GM12878 (cell line): ENCODE measurements around the gene COPS6. TPM values are rescaled to one million over a fixed set of nuclear protein-coding genes. Genes with fewer than 3 reads are reported as not detected.

Experiments used
- ATAC-seq: fragments of 200-7000 bp; cut with Tn5 transposase; 3 replicates; pipeline ENCODE4 v1.9.1; 2020; ENCODE audit warnings: mild to moderate bottlenecking, moderate library complexity
- BruUV-seq: library from RNA; stranded (reverse); fragments of 400-500 nt; replicated peaks from 2 replicates; lab custom pipeline; 2021; lab: Mats Ljungman, UMichigan
- CTCF ChIA-PET: fragments of 300-600 bp; sonication (Branson Sonifier 250); formaldehyde crosslinking; extraction: SDS; loops from one replicate; lab custom pipeline; 2021; ENCODE audit warnings: inconsistent platforms; lab: Yijun Ruan, JAX
- POLR2A ChIA-PET: fragments of 350-600 bp; formaldehyde crosslinking; extraction: SDS; loops from one replicate; lab custom pipeline; 2021; ENCODE audit warnings: inconsistent platforms; lab: Charles Lee
- RAD21 ChIA-PET: fragments of 300-600 bp; sonication (Branson Sonifier 250); formaldehyde crosslinking; loops from one replicate; lab custom pipeline; 2023; ENCODE audit warnings: antibody characterized with exemption; ENCODE audit not compliant: unreplicated experiment; lab: Charles Lee
- SMC1A ChIA-PET: fragments of 300-600 bp; sonication (Branson Sonifier 250); formaldehyde crosslinking; loops from one replicate; lab custom pipeline; 2023; ENCODE audit not compliant: unreplicated experiment, uncharacterized antibody; lab: Charles Lee
- DNase-seq: peaks from one replicate; pipeline ENCODE4 v3.0.0-alpha.2; 2011; ENCODE audit warnings: low read depth, low spot score
- FAIRE-seq: peaks from 3 replicates; lab custom pipeline; 2011; peaks lifted over from hg19 to GRCh38; lab: Jason Lieb, UNC
- H2AFZ ChIP-seq: 2 replicates; pipeline ENCODE4 v1.6.0; 2011; ENCODE audit warnings: low read depth, low read length, control low read depth; ENCODE audit not compliant: control insufficient read depth
- H3K27ac ChIP-seq: 2 replicates; pipeline ENCODE4 v1.5.1; 2011; ENCODE audit warnings: control low read depth; ENCODE audit not compliant: control insufficient read depth, insufficient read depth
- H3K27me3 ChIP-seq, 2 experiments: replicated peaks in 1 of 2; 2 replicates each; pipeline versions ENCODE4 v1.6.0 to v1.6.1; 2011; ENCODE audit warnings: low read length in 1 of 2; ENCODE audit not compliant: control insufficient read depth in 2 of 2, insufficient read depth in 2 of 2
- H3K36me3 ChIP-seq, 2 experiments: 2 replicates each; pipeline ENCODE4 v1.5.1; 2011; ENCODE audit warnings: low read length in 1 of 2; ENCODE audit not compliant: control insufficient read depth in 2 of 2, insufficient read depth in 2 of 2
- H3K4me1 ChIP-seq: 2 replicates; pipeline ENCODE4 v1.6.1; 2011; ENCODE audit warnings: mild to moderate bottlenecking, low read length, moderate library complexity, mixed read lengths; ENCODE audit not compliant: control insufficient read depth, insufficient read depth
- H3K4me2 ChIP-seq: 2 replicates; pipeline ENCODE4 v1.6.0; 2011; ENCODE audit warnings: control low read depth; ENCODE audit not compliant: control insufficient read depth, insufficient read depth
- H3K4me3 ChIP-seq: fragments of 200-600 bp; sonication (generic); 2 replicates; pipeline ENCODE4 v1.5.1; 2016
- H3K79me2 ChIP-seq: 2 replicates; pipeline ENCODE4 v1.6.0; 2011; ENCODE audit warnings: low read length; ENCODE audit not compliant: control insufficient read depth, insufficient read depth
- H3K9ac ChIP-seq: 2 replicates; pipeline ENCODE4 v1.8.0; 2011; ENCODE audit warnings: low read length, control low read depth, mixed read lengths; ENCODE audit not compliant: control insufficient read depth, insufficient read depth
- H3K9me3 ChIP-seq: replicated peaks from 3 replicates; pipeline ENCODE4 v1.5.1; 2011; ENCODE audit warnings: mild to moderate bottlenecking, low read length; ENCODE audit not compliant: control insufficient read depth, insufficient read depth
- H4K20me1 ChIP-seq: 2 replicates; pipeline ENCODE4 v1.6.0; 2011; ENCODE audit not compliant: control insufficient read depth, insufficient read depth
- BCLAF1 ChIP-seq: fragments of 450-650 bp; IDR thresholded peaks from 2 replicates; pipeline ENCODE4 v1.6.1; 2017; ENCODE audit warnings: antibody characterized with exemption, mild to moderate bottlenecking, moderate library complexity
- BRCA1 ChIP-seq: IDR thresholded peaks from 2 replicates; pipeline ENCODE4 v1.6.1; 2011; ENCODE audit warnings: low read depth, low read length, improper control_type of control experiment
- CREB1 ChIP-seq: IDR thresholded peaks from 2 replicates; pipeline ENCODE4 v1.6.1; 2012; ENCODE audit warnings: low read depth, mild to moderate bottlenecking, inconsistent platforms
- MTA3 ChIP-seq: IDR thresholded peaks from 2 replicates; pipeline ENCODE4 v1.6.1; 2012; ENCODE audit warnings: low read length, inconsistent platforms, borderline replicate concordance
- NFYB ChIP-seq: IDR thresholded peaks from 2 replicates; pipeline ENCODE4 v1.6.1; 2011; ENCODE audit warnings: low read depth, mild to moderate bottlenecking, low read length, improper control_type of control experiment, moderate library complexity; ENCODE audit not compliant: insufficient read depth
- SKIL ChIP-seq: fragments of 450-650 bp; IDR thresholded peaks from 2 replicates; pipeline ENCODE4 v1.6.1; 2017; ENCODE audit warnings: mild to moderate bottlenecking, low read depth, inconsistent platforms; ENCODE audit not compliant: poor library complexity, severe bottlenecking
- SMAD5 ChIP-seq: IDR thresholded peaks from 2 replicates; pipeline ENCODE4 v1.6.1; 2016; ENCODE audit warnings: antibody characterized with exemption, low read depth
- SP1 ChIP-seq: IDR thresholded peaks from one replicate; pipeline ENCODE4 v1.6.1; 2011; ENCODE audit warnings: low read depth, low read length
- TCF12 ChIP-seq: IDR thresholded peaks from 2 replicates; pipeline ENCODE4 v1.6.1; 2011; ENCODE audit warnings: low read depth, mild to moderate bottlenecking, low read length
- USF2 ChIP-seq: IDR thresholded peaks from 2 replicates; pipeline ENCODE4 v1.6.1; 2011; ENCODE audit warnings: low read depth, low read length, improper control_type of control experiment, borderline replicate concordance
- WGBS: methylation state at CpG from one replicate; pipeline ENCODE4 v1.1.6; 2016; ENCODE audit warnings: low lambda C conversion rate; ENCODE audit not compliant: insufficient replicate concordance, insufficient coverage; ENCODE audit errors: missing lambda C conversion rate; 5-methylcytosine and 5-hydroxymethylcytosine counted together
- in situ Hi-C: fragments of 300-500 bp; cut with MboI; formaldehyde crosslinking; loops from 9 replicates; pipeline ENCODE4 v1.14.3; 2018; ENCODE audit warnings: mixed read lengths
- intact Hi-C: fragments of 100-400 bp; cut with micrococcal nuclease; formaldehyde crosslinking; loops from one replicate; pipeline ENCODE4 v1.14.2; 2022; ENCODE audit not compliant: unreplicated experiment
- polyA plus RNA-seq, 11 experiments: library from polyadenylated mRNA; depleted of rRNA in 4 of 11; unstranded in 6 of 11; stranded (reverse) in 5 of 11; fragments of >200 nt; fragmentation: Nextera tagmentation in 4 of 11; fragmentation: Illumina TruSeq in 1 of 11; extraction: Ambion mirVana in 4 of 11; extraction: Trizol in 1 of 11; gene quantifications; 1 replicate in 1 of 11; 2 replicates in 10 of 11; pipeline versions ENCODE4 v1.2.1 to v1.2.3, GENCODE V29; 2011 to 2016; ENCODE audit warnings: inconsistent platforms in 2 of 11, missing spikeins in 2 of 11, low read depth in 1 of 11
- total RNA-seq, 4 experiments: library from RNA; depleted of rRNA in 3 of 4; stranded (reverse); fragments of >200 nt in 3 of 4; fragmentation: Illumina TruSeq in 1 of 4; extraction: Trizol in 1 of 4; gene quantifications; 2 replicates each; pipeline versions ENCODE4 v1.2.1 to v1.2.3, GENCODE V29; 2013 to 2021
- TF ChIP-seq, protein P1 (sequence below): IDR thresholded peaks from 2 replicates; pipeline ENCODE4 v1.6.1; 2012; ENCODE audit warnings: mild to moderate bottlenecking, low read depth, low read length
- TF ChIP-seq, protein P2 (sequence below): fragments of 150-350 bp; IDR thresholded peaks from 2 replicates; pipeline ENCODE4 v1.6.1; 2014; ENCODE audit warnings: mild to moderate bottlenecking, low read depth, low read length

Gene COPS6
- total and polyA plus RNA-seq, 10 of the 15 experiments (the other 5 are each of a cell fraction or from before 2014, with no cell fraction given), result 28.5 to 182 (median 81.5) TPM

DNA sequence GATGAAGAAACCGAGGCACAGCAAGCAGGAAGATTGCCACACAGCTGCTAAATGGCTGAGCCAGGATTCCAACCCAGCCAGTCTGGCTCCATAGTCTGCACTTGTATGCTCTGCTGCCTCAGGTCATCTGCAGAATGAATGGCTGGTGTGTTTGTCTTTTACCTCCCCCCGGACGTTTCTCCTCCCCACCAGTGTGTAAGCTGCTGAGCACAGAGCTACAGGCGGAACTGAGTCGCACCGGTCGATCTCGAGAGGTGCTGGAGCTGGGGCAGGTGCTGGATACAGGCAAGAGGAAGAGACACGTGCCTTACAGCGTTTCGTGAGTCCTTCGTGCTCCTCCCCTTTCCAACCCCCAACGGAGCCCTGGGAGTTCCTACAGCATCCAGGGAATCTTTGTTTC, 33.3 kb downstream of the COPS6 start:
- POLR2A ChIA-PET, result interaction anchor here (0.5 kb wide), 1 partner anchor 373 kb away, joined by 6 read pairs; no protein-coding TSS in a partner anchor
- Histone ChIP-seq H2AFZ (no peak overlapping the region), H3K4me3 (no peak overlapping the region), H3K79me2 (peaks cover 17% of the 10 kb centered on the region), H3K9me3 (no peaks in the 10 kb centered on the region), H4K20me1 (no peaks in the 10 kb centered on the region), H3K4me2 (no peak overlapping the region), H3K27ac (no peak overlapping the region), H3K9ac (no peak overlapping the region), H3K36me3 (no peaks in the 10 kb centered on the region; a peak in 1 of 4 replicates), H3K4me1 (peaks cover 12% of the 10 kb centered on the region), H3K27me3 (no peaks in the 10 kb centered on the region)
- intact Hi-C loops, result no loop called here
- FAIRE-seq (no peak), DNase-seq (no peak), ATAC-seq (no peak)
- WGBS, result 95% methylated on average over 12 of the region's 13 CpGs
- no TSS peak for BruUV-seq
- CTCF ChIA-PET, result interaction anchor here (0.6 kb wide), 1 partner anchor 59 kb away, joined by 3 read pairs; no protein-coding TSS in a partner anchor
- SMC1A ChIA-PET, result interaction anchor here (1.3 kb wide), 1 partner anchor 20 kb away, joined by 3 read pairs; no protein-coding TSS in a partner anchor
- in situ Hi-C loops, result no loop called here
- RAD21 ChIA-PET, result no interaction called here
- TF ChIP-seq USF2 (no peak), BRCA1 (no peak), SMAD5 (no peak), NFYB (no peak), CREB1 (no peak), TCF12 (no peak), SKIL (no peak), MTA3 (no peak), SP1 (no peak), BCLAF1 (no peak)
- TF ChIP-seq, protein P1, sequence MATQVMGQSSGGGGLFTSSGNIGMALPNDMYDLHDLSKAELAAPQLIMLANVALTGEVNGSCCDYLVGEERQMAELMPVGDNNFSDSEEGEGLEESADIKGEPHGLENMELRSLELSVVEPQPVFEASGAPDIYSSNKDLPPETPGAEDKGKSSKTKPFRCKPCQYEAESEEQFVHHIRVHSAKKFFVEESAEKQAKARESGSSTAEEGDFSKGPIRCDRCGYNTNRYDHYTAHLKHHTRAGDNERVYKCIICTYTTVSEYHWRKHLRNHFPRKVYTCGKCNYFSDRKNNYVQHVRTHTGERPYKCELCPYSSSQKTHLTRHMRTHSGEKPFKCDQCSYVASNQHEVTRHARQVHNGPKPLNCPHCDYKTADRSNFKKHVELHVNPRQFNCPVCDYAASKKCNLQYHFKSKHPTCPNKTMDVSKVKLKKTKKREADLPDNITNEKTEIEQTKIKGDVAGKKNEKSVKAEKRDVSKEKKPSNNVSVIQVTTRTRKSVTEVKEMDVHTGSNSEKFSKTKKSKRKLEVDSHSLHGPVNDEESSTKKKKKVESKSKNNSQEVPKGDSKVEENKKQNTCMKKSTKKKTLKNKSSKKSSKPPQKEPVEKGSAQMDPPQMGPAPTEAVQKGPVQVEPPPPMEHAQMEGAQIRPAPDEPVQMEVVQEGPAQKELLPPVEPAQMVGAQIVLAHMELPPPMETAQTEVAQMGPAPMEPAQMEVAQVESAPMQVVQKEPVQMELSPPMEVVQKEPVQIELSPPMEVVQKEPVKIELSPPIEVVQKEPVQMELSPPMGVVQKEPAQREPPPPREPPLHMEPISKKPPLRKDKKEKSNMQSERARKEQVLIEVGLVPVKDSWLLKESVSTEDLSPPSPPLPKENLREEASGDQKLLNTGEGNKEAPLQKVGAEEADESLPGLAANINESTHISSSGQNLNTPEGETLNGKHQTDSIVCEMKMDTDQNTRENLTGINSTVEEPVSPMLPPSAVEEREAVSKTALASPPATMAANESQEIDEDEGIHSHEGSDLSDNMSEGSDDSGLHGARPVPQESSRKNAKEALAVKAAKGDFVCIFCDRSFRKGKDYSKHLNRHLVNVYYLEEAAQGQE, result no peak
- TF ChIP-seq, protein P2, sequence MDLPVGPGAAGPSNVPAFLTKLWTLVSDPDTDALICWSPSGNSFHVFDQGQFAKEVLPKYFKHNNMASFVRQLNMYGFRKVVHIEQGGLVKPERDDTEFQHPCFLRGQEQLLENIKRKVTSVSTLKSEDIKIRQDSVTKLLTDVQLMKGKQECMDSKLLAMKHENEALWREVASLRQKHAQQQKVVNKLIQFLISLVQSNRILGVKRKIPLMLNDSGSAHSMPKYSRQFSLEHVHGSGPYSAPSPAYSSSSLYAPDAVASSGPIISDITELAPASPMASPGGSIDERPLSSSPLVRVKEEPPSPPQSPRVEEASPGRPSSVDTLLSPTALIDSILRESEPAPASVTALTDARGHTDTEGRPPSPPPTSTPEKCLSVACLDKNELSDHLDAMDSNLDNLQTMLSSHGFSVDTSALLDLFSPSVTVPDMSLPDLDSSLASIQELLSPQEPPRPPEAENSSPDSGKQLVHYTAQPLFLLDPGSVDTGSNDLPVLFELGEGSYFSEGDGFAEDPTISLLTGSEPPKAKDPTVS, result no peak
